Measurements from ENCODE around the gene EPHA2.
"Not testable (repeated sequence)": the region's sequence is repeated elsewhere in the genome, so short reads cannot be mapped to it uniquely, and the experiment has no call there.

The EPHA2 gene

GRCh38 chr1:16117369-16117768 is 38.5 kb downstream of the EPHA2 start:
- no peak for DNase-seq

GRCh38 chr1:16116625-16117024 is 39.2 kb downstream of the EPHA2 start:
- no peak for DNase-seq

- no peak for DNase-seq
Observed at GRCh38 chr1:16116002-16116401, 39.9 kb downstream of the EPHA2 start.

GRCh38 chr1:16115468-16115983 is 40.3 kb downstream of the EPHA2 start:
- no peak for DNase-seq

GRCh38 chr1:16114527-16115467 is 41.1 kb downstream of the EPHA2 start:
- DNase-seq = no peak

GRCh38 chr1:16112596-16113555 is 43.0 kb downstream of the EPHA2 start:
- DNase-seq = no peak

- no peak for DNase-seq
Observed at GRCh38 chr1:16111771-16112595, 43.9 kb downstream of the EPHA2 start.

- no peak for DNase-seq
Observed at GRCh38 chr1:16110884-16111283, 45.0 kb downstream of the EPHA2 start.

- no peak for DNase-seq
Observed at GRCh38 chr1:16110456-16110855, 45.4 kb downstream of the EPHA2 start.

- DNase-seq = no peak
Observed at GRCh38 chr1:16109571-16109970, 46.3 kb downstream of the EPHA2 start.

GRCh38 chr1:16107039-16107438 is 48.8 kb downstream of the EPHA2 start:
- not testable (repeated sequence) for DNase-seq

- no peak for DNase-seq
Observed at GRCh38 chr1:16101623-16102022, 54.2 kb downstream of the EPHA2 start.

- no peak for DNase-seq
Observed at GRCh38 chr1:16099412-16099811, 56.5 kb downstream of the EPHA2 start.

- DNase-seq = no peak
Observed at GRCh38 chr1:16095447-16095846, 60.4 kb downstream of the EPHA2 start.

- no peak for DNase-seq
Observed at GRCh38 chr1:16094453-16095158, 61.3 kb downstream of the EPHA2 start.

GRCh38 chr1:16093611-16094010 is 62.3 kb downstream of the EPHA2 start:
- DNase-seq = no peak

GRCh38 chr1:16092923-16093511 is 62.9 kb downstream of the EPHA2 start:
- no peak for DNase-seq

GRCh38 chr1:16092097-16092922 is 63.6 kb downstream of the EPHA2 start:
- DNase-seq = no peak

- no peak for DNase-seq
Observed at GRCh38 chr1:16091296-16091695, 64.6 kb downstream of the EPHA2 start.

GRCh38 chr1:16090076-16090826 is 65.6 kb downstream of the EPHA2 start:
- no peak for DNase-seq
